ENCODE data around the gene WDR7. TPM values are rescaled to one million over a fixed set of nuclear protein-coding genes. Genes with fewer than 3 reads are reported as not detected.

Gene WDR7
- total and polyA plus RNA-seq, 9 of the 15 experiments (the other 6 are each of a cell fraction or from before 2014, with no cell fraction given): 1.4 to 9.4 (median 5.3) TPM

DNA sequence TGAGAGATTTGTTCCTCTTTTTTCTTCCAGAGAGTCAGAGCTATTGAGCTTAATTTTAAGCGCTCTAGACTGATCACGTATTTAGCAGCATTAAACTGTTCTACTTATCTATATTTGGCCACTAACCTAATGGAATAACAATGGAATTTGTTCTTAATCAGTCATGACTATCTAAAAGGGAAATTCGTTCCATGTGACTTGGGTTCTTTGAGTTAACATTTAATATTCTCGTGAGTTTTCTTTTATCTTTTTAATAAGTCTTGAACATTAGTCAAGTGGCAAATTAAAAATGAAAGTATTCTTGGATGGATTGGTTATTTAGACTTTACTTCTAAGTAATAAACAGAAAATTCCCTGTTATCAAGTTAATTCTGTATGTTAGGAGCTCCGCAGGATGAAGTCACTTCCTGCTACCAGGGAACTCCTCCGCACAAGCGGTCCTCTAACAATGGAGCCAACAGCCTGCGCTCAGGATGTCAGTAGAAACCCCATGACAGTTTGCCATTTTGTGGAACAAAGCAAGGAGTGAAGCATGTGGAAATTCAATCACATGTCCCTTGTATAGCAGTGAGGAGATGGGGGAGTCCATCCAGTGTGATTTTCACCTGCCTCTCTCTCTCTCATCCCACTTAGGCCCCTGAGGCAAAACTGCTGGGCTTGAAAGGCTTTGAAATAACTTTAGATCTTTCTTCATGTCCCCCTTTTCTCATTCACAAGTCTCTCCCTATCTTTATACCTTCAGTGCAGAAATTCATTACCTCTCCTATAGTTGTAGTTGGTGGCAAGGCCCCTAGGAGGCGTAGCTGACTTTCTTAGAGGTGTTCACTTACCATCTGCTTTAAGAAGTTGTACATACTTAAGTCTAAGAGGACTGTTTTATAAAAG is 138.1 kb downstream of the WDR7 start (continued):
- TF ChIP-seq, protein P1, sequence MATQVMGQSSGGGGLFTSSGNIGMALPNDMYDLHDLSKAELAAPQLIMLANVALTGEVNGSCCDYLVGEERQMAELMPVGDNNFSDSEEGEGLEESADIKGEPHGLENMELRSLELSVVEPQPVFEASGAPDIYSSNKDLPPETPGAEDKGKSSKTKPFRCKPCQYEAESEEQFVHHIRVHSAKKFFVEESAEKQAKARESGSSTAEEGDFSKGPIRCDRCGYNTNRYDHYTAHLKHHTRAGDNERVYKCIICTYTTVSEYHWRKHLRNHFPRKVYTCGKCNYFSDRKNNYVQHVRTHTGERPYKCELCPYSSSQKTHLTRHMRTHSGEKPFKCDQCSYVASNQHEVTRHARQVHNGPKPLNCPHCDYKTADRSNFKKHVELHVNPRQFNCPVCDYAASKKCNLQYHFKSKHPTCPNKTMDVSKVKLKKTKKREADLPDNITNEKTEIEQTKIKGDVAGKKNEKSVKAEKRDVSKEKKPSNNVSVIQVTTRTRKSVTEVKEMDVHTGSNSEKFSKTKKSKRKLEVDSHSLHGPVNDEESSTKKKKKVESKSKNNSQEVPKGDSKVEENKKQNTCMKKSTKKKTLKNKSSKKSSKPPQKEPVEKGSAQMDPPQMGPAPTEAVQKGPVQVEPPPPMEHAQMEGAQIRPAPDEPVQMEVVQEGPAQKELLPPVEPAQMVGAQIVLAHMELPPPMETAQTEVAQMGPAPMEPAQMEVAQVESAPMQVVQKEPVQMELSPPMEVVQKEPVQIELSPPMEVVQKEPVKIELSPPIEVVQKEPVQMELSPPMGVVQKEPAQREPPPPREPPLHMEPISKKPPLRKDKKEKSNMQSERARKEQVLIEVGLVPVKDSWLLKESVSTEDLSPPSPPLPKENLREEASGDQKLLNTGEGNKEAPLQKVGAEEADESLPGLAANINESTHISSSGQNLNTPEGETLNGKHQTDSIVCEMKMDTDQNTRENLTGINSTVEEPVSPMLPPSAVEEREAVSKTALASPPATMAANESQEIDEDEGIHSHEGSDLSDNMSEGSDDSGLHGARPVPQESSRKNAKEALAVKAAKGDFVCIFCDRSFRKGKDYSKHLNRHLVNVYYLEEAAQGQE (IDR thresholded peaks at IDR 0.05; ENCODE audit: borderline replicate concordance): peak; percentile 18; the same call in 1 of the 2 replicates
- TF ChIP-seq, protein P1 (CRISPR knock-in tag; IDR thresholded peaks at IDR 0.05; ENCODE audit: low read depth): no peak
- TF ChIP-seq CHD2 (IDR thresholded peaks at IDR 0.05; ENCODE audit: low read depth, low read length) (no peak), RAD21 (CRISPR knock-in tag; conservative IDR thresholded peaks at IDR 0.05 in 1 of 2, IDR thresholded peaks at IDR 0.05 in 1 of 2) (peak; percentile 46 to 68)
- TF ChIP-seq, protein P2, sequence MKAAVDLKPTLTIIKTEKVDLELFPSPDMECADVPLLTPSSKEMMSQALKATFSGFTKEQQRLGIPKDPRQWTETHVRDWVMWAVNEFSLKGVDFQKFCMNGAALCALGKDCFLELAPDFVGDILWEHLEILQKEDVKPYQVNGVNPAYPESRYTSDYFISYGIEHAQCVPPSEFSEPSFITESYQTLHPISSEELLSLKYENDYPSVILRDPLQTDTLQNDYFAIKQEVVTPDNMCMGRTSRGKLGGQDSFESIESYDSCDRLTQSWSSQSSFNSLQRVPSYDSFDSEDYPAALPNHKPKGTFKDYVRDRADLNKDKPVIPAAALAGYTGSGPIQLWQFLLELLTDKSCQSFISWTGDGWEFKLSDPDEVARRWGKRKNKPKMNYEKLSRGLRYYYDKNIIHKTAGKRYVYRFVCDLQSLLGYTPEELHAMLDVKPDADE (conservative IDR thresholded peaks at IDR 0.05; ENCODE audit: control insufficient read depth, low read depth, low read length): no peak

Data from K562 (cell line).